HepG2 (cell line): ENCODE results near the gene IL13. TPM values are rescaled to one million over a fixed set of nuclear protein-coding genes. Genes with fewer than 3 reads are reported as not detected.

Experiments
- ATAC-seq: fragments of 200-7000 bp; cut with Tn5 transposase; 3 replicates; pipeline ENCODE4 v1.9.1; 2020; ENCODE audit warnings: mild to moderate bottlenecking, moderate library complexity
- BruUV-seq: library from RNA; stranded (reverse); fragments of 400-500 nt; replicated peaks from 2 replicates; lab custom pipeline; 2021; lab: Mats Ljungman, UMichigan
- CTCF ChIA-PET: fragments of 300-600 bp; formaldehyde crosslinking; extraction: SDS; loops from one replicate; lab custom pipeline; 2021; ENCODE audit warnings: low total read pairs, inconsistent platforms, low intra/inter-chr PET ratio; lab: Yijun Ruan, JAX
- POLR2A ChIA-PET: fragments of 350-600 bp; sonication (Branson Sonifier 250); formaldehyde crosslinking; loops from one replicate; lab custom pipeline; 2020; ENCODE audit warnings: antibody characterized with exemption, inconsistent platforms; lab: Yijun Ruan, JAX
- DNase-seq: peaks from one replicate; pipeline ENCODE4 v3.0.0-alpha.2; 2015; ENCODE audit warnings: low spot score
- FAIRE-seq: peaks from 3 replicates; lab custom pipeline; 2011; peaks lifted over from hg19 to GRCh38; lab: Jason Lieb, UNC
- H2AFZ ChIP-seq: one replicate; pipeline ENCODE4 v1.6.1; 2011; ENCODE audit warnings: low read length, inconsistent platforms
- H3K27ac ChIP-seq: fragments of 300-600 bp; 3 replicates; pipeline ENCODE4 v1.8.0; 2011; ENCODE audit warnings: mixed run types, mild to moderate bottlenecking, mixed read lengths, low read length, inconsistent platforms; ENCODE audit not compliant: insufficient read depth; ENCODE audit errors: extremely low read length
- H3K27me3 ChIP-seq, 2 experiments: fragments of 200-600 bp in 1 of 2; 2 replicates in 1 of 2; 3 replicates in 1 of 2; pipeline versions ENCODE4 v1.6.0 to v1.8.0; 2011; ENCODE audit warnings: low read length in 2 of 2, mild to moderate bottlenecking in 2 of 2, moderate library complexity in 2 of 2, inconsistent platforms in 1 of 2; ENCODE audit not compliant: insufficient read depth in 2 of 2, control insufficient read depth in 1 of 2
- H3K36me3 ChIP-seq, 2 experiments: fragments of 200-600 bp in 1 of 2; replicated peaks in 1 of 2; 2 replicates in 1 of 2; 3 replicates in 1 of 2; pipeline versions ENCODE4 v1.5.1 to v1.8.0; 2011; ENCODE audit warnings: low read length in 2 of 2, inconsistent platforms in 1 of 2; ENCODE audit not compliant: insufficient read depth in 2 of 2, control insufficient read depth in 1 of 2
- H3K4me1 ChIP-seq: 2 replicates; pipeline ENCODE4 v1.5.1; 2012; ENCODE audit warnings: low read length, inconsistent platforms; ENCODE audit not compliant: insufficient read depth
- H3K4me2 ChIP-seq: 2 replicates; pipeline ENCODE4 v1.6.0; 2011; ENCODE audit warnings: low read depth, low read length, inconsistent platforms
- H3K4me3 ChIP-seq, 3 experiments: fragments of 200-600 bp in 1 of 3; sonication (generic), shearing (Covaris generic) in 1 of 3; replicated peaks in 1 of 3; 2 replicates each; pipeline ENCODE4 v1.5.1; 2011 to 2016; ENCODE audit warnings: low read length in 3 of 3, inconsistent platforms in 2 of 3, low read depth in 2 of 3, mild to moderate bottlenecking in 2 of 3, control low read depth in 1 of 3, mixed read lengths in 1 of 3; ENCODE audit not compliant: insufficient read depth in 1 of 3
- H3K79me2 ChIP-seq: one replicate; pipeline ENCODE4 v1.6.1; 2011; ENCODE audit warnings: low read length, inconsistent platforms; ENCODE audit not compliant: insufficient read depth
- H3K9ac ChIP-seq: 2 replicates; pipeline ENCODE4 v1.6.0; 2011; ENCODE audit warnings: mild to moderate bottlenecking, low read depth, low read length, inconsistent platforms; ENCODE audit not compliant: insufficient read depth
- H3K9me3 ChIP-seq: 2 replicates; pipeline ENCODE4 v1.5.1; 2012; ENCODE audit warnings: mild to moderate bottlenecking, low read length
- H4K20me1 ChIP-seq: 2 replicates; pipeline ENCODE4 v1.6.0; 2011; ENCODE audit warnings: inconsistent platforms, mild to moderate bottlenecking, low read length, moderate library complexity; ENCODE audit not compliant: insufficient read depth
- ATF1 ChIP-seq: IDR thresholded peaks from 2 replicates; pipeline ENCODE4 v1.6.1; 2016; ENCODE audit warnings: mild to moderate bottlenecking, control low read depth
- ATF2 ChIP-seq: sonication (generic); formaldehyde crosslinking; IDR thresholded peaks from 2 replicates; pipeline ENCODE4 v1.4.0; 2020; ENCODE audit warnings: missing genetic modification reagents
- FIP1L1 ChIP-seq: fragments of 200-400 bp; formaldehyde crosslinking; IDR thresholded peaks from 2 replicates; pipeline ENCODE4 v1.6.1; 2018; ENCODE audit warnings: low read depth, mild to moderate bottlenecking, low read length, moderate library complexity, borderline replicate concordance; ENCODE audit not compliant: insufficient read depth
- FOSL1 ChIP-seq: sonication (generic); formaldehyde crosslinking; IDR thresholded peaks from 2 replicates; pipeline ENCODE4 v1.9.0; 2021; ENCODE audit warnings: missing genetic modification reagents, borderline replicate concordance
- HMG20B ChIP-seq: conservative IDR thresholded peaks from 2 replicates; pipeline ENCODE4 v1.6.1; 2016; ENCODE audit warnings: missing genetic modification reagents, missing compliant biosample characterization
- IRX3 ChIP-seq: sonication (generic); formaldehyde crosslinking; IDR thresholded peaks from 2 replicates; pipeline ENCODE4 v1.8.1; 2023; ENCODE audit warnings: mild to moderate bottlenecking, low read depth, missing genetic modification reagents, borderline replicate concordance
- PRDM10 ChIP-seq: sonication (generic); formaldehyde crosslinking; IDR thresholded peaks from 2 replicates; pipeline ENCODE4 v1.4.0; 2020; ENCODE audit warnings: low read depth, missing genetic modification reagents
- RAD51 ChIP-seq: fragments of 450-650 bp; IDR thresholded peaks from 2 replicates; pipeline ENCODE4 v1.6.1; 2016; ENCODE audit warnings: borderline replicate concordance
- SMAD1 ChIP-seq: sonication (generic); formaldehyde crosslinking; IDR thresholded peaks from 2 replicates; pipeline ENCODE4 v1.4.0; 2020; ENCODE audit warnings: missing genetic modification reagents, low read depth, mild to moderate bottlenecking, borderline replicate concordance
- SOX5 ChIP-seq: IDR thresholded peaks from 2 replicates; pipeline ENCODE4 v1.6.1; 2016; ENCODE audit warnings: borderline replicate concordance
- TCF7 ChIP-seq: sonication (generic); IDR thresholded peaks from 2 replicates; pipeline ENCODE4 v1.6.1; 2016; ENCODE audit warnings: antibody characterized with exemption, low read depth
- ZNF569 ChIP-seq: sonication (generic); formaldehyde crosslinking; IDR thresholded peaks from 2 replicates; pipeline ENCODE4 v1.5.0; 2020; ENCODE audit warnings: mild to moderate bottlenecking, missing genetic modification reagents, moderate library complexity, borderline replicate concordance
- ZSCAN22 ChIP-seq: sonication (generic); formaldehyde crosslinking; IDR thresholded peaks from 2 replicates; pipeline ENCODE4 v1.4.0; 2020; ENCODE audit warnings: mild to moderate bottlenecking, missing genetic modification reagents
- WGBS: methylation state at CpG from one replicate; pipeline ENCODE4 v1.1.6; 2017; ENCODE audit warnings: low lambda C conversion rate; 5-methylcytosine and 5-hydroxymethylcytosine counted together
- in situ Hi-C: cut with HindIII; loops from 2 replicates; pipeline ENCODE4 v1.10.0; 2017; ENCODE audit warnings: low pct_unique_long_range_greater_than_20kb; ENCODE audit not compliant: extremely low pct_ligation_motif_present
- intact Hi-C: fragments of 100-400 bp; cut with micrococcal nuclease; formaldehyde crosslinking; loops from one replicate; pipeline ENCODE4 v1.10.0; 2022; ENCODE audit not compliant: unreplicated experiment
- polyA plus RNA-seq, 8 experiments: library from polyadenylated mRNA; depleted of rRNA in 3 of 8; stranded (reverse) in 7 of 8; unstranded in 1 of 8; fragments of >200 nt; fragmentation: Illumina TruSeq in 4 of 8; extraction: Trizol in 4 of 8; gene quantifications; 2 replicates each; pipeline versions ENCODE4 v1.2.1 to v1.2.3, GENCODE V29; 2011 to 2016; ENCODE audit warnings: low read depth in 4 of 8, missing spikeins in 1 of 8, mixed read lengths in 1 of 8; ENCODE audit not compliant: insufficient read depth in 1 of 8
- total RNA-seq, 5 experiments: library from RNA; depleted of rRNA; stranded (reverse); fragments of >200 nt; fragmentation: Illumina TruSeq; extraction: Trizol; gene quantifications; 2 replicates each; pipeline ENCODE4 v1.2.3, GENCODE V29; 2016; ENCODE audit warnings: low read depth in 1 of 5
- TF ChIP-seq, protein P1 (sequence below), 2 experiments: sonication (generic) in 1 of 2; formaldehyde crosslinking in 1 of 2; IDR thresholded peaks; 2 replicates each; pipeline versions ENCODE4 v1.6.1 to v1.9.0; 2014 to 2022; ENCODE audit warnings: antibody characterized with exemption in 1 of 2, borderline replicate concordance in 1 of 2, inconsistent platforms in 1 of 2, low read depth in 1 of 2, missing genetic modification reagents in 1 of 2

IL13 gene
- total and polyA plus RNA-seq, 2 of the 13 experiments (the other 11 are each of a cell fraction or from before 2014, with no cell fraction given), result 0.05 TPM; not detected in 1

- no TSS peak for BruUV-seq
- H3K4me1 ChIP-seq, result no peaks in the 10 kb centered on the region
- TF ChIP-seq FOSL1 (CRISPR knock-in tag), result no peak
- no peak for TF ChIP-seq ATF2 (CRISPR knock-in tag)
- TF ChIP-seq SMAD1, result no peak
- TF ChIP-seq, protein P1, sequence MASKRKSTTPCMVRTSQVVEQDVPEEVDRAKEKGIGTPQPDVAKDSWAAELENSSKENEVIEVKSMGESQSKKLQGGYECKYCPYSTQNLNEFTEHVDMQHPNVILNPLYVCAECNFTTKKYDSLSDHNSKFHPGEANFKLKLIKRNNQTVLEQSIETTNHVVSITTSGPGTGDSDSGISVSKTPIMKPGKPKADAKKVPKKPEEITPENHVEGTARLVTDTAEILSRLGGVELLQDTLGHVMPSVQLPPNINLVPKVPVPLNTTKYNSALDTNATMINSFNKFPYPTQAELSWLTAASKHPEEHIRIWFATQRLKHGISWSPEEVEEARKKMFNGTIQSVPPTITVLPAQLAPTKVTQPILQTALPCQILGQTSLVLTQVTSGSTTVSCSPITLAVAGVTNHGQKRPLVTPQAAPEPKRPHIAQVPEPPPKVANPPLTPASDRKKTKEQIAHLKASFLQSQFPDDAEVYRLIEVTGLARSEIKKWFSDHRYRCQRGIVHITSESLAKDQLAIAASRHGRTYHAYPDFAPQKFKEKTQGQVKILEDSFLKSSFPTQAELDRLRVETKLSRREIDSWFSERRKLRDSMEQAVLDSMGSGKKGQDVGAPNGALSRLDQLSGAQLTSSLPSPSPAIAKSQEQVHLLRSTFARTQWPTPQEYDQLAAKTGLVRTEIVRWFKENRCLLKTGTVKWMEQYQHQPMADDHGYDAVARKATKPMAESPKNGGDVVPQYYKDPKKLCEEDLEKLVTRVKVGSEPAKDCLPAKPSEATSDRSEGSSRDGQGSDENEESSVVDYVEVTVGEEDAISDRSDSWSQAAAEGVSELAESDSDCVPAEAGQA (IDR thresholded peaks at IDR 0.05; ENCODE audit: low read depth), result no peak
- TF ChIP-seq, protein P1 (CRISPR knock-in tag; IDR thresholded peaks at IDR 0.05; ENCODE audit: borderline replicate concordance), result no peak
- TF ChIP-seq ZSCAN22 (CRISPR knock-in tag), result no peak
- TF ChIP-seq SOX5 (CRISPR knock-in tag), result no peak
- no peak for TF ChIP-seq ZNF569
- TF ChIP-seq IRX3 (CRISPR knock-in tag), result no peak
- TF ChIP-seq ATF1, result no peak
- TF ChIP-seq PRDM10 (CRISPR knock-in tag), result no peak
- no peak for TF ChIP-seq HMG20B (CRISPR knock-in tag)
- TF ChIP-seq TCF7, result no peak
- no peak for TF ChIP-seq FIP1L1
- TF ChIP-seq RAD51, result no peak
Observed at GRCh38 chr5:132641241-132641723, 16.7 kb upstream of the IL13 start.

More at GRCh38 chr5:132641241-132641723, 16.7 kb upstream of the IL13 start:
- H4K20me1 ChIP-seq, result no peaks in the 10 kb centered on the region
- H3K4me3 ChIP-seq, result no peak overlapping the region
- no peak overlapping the region for H3K27ac ChIP-seq
- no peaks in the 10 kb centered on the region for H3K27me3 ChIP-seq
- no peak overlapping the region for H3K4me2 ChIP-seq
- H3K36me3 ChIP-seq, result peaks cover 16 to 52% of the 10 kb centered on the region in 2 experiments
- in situ Hi-C loops (no loop called here), intact Hi-C loops (no loop called here)
- H3K9ac ChIP-seq, result no peak overlapping the region
- WGBS, result 92% methylated on average over 2 of the region's 3 CpGs
- H3K79me2 ChIP-seq, result no peaks in the 10 kb centered on the region
- FAIRE-seq, result no peak
- ChIA-PET CTCF (no interaction called here), POLR2A (no interaction called here)
- DNase-seq, result no peak
- H2AFZ ChIP-seq, result no peak overlapping the region
- no peaks in the 10 kb centered on the region for H3K9me3 ChIP-seq
- ATAC-seq, result no peak
